GM12864 (cell line): ENCODE data around the gene ACTG2.

Experiments
- DNase-seq: peaks from one replicate; pipeline ENCODE4 v3.0.0-alpha.2; 2011; ENCODE audit warnings: low read depth
- H3K4me3 ChIP-seq: 2 replicates; pipeline ENCODE4 v1.5.1; 2011; ENCODE audit warnings: mild to moderate bottlenecking, low read depth, low read length, control low read depth
- TF ChIP-seq, protein P1 (sequence below): IDR thresholded peaks from 2 replicates; pipeline ENCODE4 v1.5.1; 2011; ENCODE audit warnings: low read depth, mild to moderate bottlenecking, moderate library complexity, low read length, control low read depth, inconsistent platforms; ENCODE audit errors: missing control alignments

Gene ACTG2

DNA sequence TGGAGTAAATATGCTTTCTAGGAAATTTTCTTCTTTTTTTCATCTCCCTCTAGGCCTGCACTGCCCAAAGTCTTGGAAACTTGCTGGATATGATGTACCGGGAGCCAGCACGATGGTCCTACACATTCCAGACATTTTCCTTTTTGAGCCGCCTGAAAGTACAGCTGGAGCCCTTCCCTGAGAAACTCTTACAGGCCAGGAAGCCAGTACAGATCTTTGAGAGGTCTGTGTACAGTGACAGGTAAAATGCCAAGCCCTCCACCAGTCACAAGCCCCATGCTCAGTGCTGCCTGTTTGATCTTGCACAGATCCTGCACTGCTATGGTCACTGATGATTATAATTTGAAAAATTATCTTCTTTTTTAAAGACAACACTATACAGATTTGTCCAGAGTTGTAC lies 53.9 kb downstream of the ACTG2 start:
- H3K4me3 ChIP-seq, result no peak overlapping the region
- TF ChIP-seq, protein P1, sequence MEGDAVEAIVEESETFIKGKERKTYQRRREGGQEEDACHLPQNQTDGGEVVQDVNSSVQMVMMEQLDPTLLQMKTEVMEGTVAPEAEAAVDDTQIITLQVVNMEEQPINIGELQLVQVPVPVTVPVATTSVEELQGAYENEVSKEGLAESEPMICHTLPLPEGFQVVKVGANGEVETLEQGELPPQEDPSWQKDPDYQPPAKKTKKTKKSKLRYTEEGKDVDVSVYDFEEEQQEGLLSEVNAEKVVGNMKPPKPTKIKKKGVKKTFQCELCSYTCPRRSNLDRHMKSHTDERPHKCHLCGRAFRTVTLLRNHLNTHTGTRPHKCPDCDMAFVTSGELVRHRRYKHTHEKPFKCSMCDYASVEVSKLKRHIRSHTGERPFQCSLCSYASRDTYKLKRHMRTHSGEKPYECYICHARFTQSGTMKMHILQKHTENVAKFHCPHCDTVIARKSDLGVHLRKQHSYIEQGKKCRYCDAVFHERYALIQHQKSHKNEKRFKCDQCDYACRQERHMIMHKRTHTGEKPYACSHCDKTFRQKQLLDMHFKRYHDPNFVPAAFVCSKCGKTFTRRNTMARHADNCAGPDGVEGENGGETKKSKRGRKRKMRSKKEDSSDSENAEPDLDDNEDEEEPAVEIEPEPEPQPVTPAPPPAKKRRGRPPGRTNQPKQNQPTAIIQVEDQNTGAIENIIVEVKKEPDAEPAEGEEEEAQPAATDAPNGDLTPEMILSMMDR, result no peak
- DNase-seq, result no peak

DNA sequence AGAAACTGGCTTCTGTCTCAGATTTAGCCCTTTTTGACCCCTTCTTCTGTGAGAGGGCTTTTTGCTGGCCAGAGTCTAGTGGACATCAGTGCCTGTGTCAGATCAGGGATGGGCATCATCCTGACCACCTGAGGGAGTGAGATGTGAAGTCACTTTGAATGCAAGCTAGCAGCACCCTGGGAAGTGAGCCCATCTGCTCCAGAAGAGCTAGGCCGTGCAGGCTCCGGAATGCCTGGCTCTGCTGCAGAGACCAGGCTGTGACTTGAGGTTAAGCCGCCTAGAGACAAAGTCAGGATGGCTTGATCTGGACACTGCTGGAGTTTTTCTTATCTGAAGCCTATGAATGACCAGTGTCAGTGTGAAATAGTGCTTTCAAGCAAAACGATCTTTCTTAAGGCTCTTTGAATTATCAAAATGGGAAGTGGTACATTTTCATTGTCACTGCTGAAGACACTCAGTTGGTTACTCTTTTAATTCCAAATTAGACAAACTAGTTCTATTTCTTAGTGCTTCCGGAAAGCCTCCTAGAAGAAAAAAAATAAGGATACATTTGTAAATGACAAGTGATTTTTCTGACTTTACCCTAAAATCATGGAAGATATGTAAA lies 54.7 kb downstream of the ACTG2 start:
- no peak for DNase-seq
- TF ChIP-seq, protein P1, result no peak
- H3K4me3 ChIP-seq, result no peak overlapping the region

DNA sequence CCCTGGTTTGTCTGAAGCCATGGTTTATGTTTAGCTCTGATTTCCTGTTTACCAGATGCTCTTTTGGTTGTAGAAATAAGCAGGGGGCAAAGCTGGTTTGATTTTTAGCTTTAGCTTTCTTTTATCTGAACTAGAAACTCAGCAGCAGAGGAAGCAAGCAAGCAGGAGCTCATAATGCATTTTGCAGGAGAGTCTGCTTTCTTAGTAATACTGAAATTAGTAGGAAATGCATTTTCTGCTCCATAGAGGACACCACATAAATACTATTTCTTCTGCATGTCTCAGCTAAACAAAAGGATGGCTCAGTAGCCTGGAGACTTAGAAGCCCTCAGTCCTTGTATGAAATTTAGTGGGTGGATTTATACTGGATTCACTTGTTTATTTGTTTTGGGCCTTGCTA lies 57.0 kb downstream of the ACTG2 start:
- TF ChIP-seq, protein P1, result no peak

DNA sequence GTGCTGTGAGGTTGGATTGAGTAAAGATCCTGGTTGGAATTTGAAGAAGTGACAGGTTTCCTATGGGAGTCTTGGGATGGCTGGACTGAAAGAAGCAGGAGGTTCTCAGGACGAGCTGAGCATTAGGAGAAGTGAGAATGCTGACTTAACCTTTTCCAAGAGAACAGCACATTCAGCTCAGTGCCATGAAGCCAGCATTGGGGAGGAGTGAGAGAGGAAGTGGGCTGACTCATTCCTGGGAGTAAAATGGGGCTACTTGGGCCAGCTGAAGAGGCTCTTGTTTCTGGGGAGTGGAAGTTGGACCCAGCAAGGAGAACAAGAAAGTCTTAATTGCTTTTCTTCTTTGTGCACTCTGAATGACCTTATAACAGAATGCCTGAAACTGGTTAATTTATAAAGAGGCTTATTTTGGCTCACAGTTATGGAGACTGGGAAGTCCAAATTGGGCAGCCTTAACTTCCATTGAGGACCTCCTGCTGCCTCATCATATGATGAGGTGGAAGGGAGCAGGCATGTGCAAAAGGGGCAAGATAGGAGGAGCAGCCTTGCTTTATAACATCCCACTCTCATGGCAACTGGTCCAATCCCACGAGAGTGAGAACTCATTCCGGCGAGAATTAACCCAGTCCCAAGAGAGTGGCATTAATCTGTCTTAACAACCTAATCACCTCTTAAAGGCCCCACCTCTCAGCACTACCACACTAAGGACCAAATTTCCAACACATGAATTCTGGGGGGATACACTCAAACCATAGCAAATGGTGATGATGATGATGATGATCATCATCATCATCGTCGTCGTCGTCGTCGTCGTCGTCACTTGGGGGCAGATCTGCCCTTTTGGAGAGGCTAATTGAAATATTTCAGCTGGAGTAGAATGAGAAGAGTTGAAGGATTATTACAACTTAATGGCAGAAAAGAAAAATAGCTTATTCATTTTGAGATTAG lies 60.0 kb downstream of the ACTG2 start:
- no peak overlapping the region for H3K4me3 ChIP-seq
- TF ChIP-seq, protein P1, result no peak
- no peak for DNase-seq

More for the DNA sequence above, 57.0 kb downstream of the ACTG2 start:
- DNase-seq, result no peak
- H3K4me3 ChIP-seq, result no peak overlapping the region

DNA sequence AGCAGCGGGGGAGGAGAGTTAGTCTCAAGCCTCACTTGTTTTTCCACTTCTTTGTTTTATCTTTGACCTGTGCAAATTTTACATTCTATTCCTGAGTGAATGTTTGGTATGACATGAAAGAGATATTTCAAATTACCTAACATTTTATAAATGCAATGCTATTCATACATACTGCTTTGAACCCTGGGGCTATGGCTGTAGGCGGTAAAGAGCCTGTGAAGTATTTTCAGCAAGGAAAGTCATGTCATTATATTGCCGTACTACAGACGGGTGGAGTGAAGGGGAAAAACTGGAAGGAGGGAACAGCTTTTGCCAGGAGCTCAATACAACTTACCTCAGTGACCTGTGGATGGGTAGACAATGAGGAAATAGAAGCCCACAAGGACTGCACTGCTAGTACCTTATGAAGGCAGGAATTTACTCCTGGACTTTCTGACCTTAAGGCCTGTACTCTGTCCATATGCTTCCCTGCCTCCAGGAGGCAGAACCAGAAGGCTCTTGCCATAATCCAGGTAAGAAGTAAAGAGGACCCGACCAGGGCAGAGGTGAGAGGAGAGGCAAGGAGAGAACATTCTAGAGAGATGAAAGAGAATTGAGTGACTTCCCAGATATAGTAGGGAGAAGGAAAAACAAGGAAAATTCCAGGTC lies 63.5 kb downstream of the ACTG2 start:
- TF ChIP-seq, protein P1, result no peak
- no peak for DNase-seq
- no peak overlapping the region for H3K4me3 ChIP-seq

DNA sequence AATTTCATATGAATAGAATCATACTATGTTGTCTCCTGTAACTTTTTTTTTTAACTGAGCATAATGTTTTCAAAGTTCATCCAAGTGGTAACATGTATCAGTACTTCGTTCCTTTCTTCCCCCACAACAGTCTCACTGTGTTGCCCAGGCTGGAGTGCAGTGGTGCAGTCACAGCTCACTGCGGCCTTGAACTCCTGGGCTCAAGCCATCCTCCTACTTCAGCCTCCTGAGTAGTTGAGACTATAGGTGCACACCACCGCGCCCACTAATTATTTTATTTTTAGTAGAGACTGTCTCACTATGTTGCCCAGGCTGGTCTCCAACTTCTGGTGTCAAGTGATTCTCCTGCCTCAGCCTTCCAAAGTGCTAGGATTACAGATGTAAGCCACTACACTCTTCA lies 68.5 kb downstream of the ACTG2 start:
- no peak overlapping the region for H3K4me3 ChIP-seq
- no peak for DNase-seq
- TF ChIP-seq, protein P1, result no peak
